B cell (primary cell): ENCODE data around the gene ARHGAP27. TPM values are rescaled to one million over a fixed set of nuclear protein-coding genes. Genes with fewer than 3 reads are reported as not detected.

Source experiments
- ATAC-seq: fragments of 200-7000 bp; cut with Tn5 transposase; one replicate; pipeline ENCODE4 v1.10.0; 2021; ENCODE audit warnings: low read depth, mild to moderate bottlenecking, moderate number of reproducible peaks, moderate library complexity
- CTCF ChIA-PET: fragments of 350-600 bp; sonication (Branson Sonifier 250); formaldehyde crosslinking; loops from one replicate; lab custom pipeline; 2021; ENCODE audit warnings: antibody characterized with exemption, inconsistent platforms; lab: Charles Lee
- POLR2A ChIA-PET: fragments of 350-600 bp; sonication (Branson Sonifier 250); formaldehyde crosslinking; loops from one replicate; lab custom pipeline; 2021; ENCODE audit warnings: antibody characterized with exemption; lab: Charles Lee
- DNase-seq: peaks from one replicate; pipeline ENCODE4 v3.0.0; 2013
- H2AFZ ChIP-seq: 2 replicates; pipeline ENCODE4 v1.6.1; 2012; ENCODE audit warnings: mild to moderate bottlenecking, low read depth, low read length; ENCODE audit not compliant: insufficient read depth, poor library complexity, severe bottlenecking
- H3K27ac ChIP-seq, 2 donors: 1 replicate in 1 of 2; 2 replicates in 1 of 2; pipeline ENCODE4 v1.5.1; 2012 to 2013; ENCODE audit warnings: low read length in 2 of 2, mild to moderate bottlenecking in 2 of 2, moderate library complexity in 1 of 2
- H3K27me3 ChIP-seq, 4 experiments: fragments of 200-600 bp in 1 of 4; sonication (generic) in 1 of 4; replicated peaks in 1 of 4; 1 replicate in 2 of 4; 2 replicates in 2 of 4; pipeline versions ENCODE4 v1.6.1 to v1.7.0; 2013 to 2016; ENCODE audit warnings: low read length in 3 of 4, mild to moderate bottlenecking in 2 of 4, mixed read lengths in 1 of 4, moderate library complexity in 1 of 4; ENCODE audit not compliant: insufficient read depth in 4 of 4, control insufficient read depth in 3 of 4; ENCODE audit errors: control extremely low read depth in 1 of 4
- H3K36me3 ChIP-seq, 2 experiments: replicated peaks in 1 of 2; 1 replicate in 1 of 2; 2 replicates in 1 of 2; pipeline versions ENCODE4 v1.6.1 to v1.7.1; 2013; ENCODE audit warnings: low read length in 1 of 2; ENCODE audit not compliant: insufficient read depth in 2 of 2, control insufficient read depth in 1 of 2; ENCODE audit errors: control extremely low read depth in 1 of 2, extremely low read depth in 1 of 2
- H3K4me1 ChIP-seq, 2 donors: fragments of 200-600 bp in 1 of 2; sonication (generic) in 1 of 2; 1 replicate in 1 of 2; 2 replicates in 1 of 2; pipeline versions ENCODE4 v1.5.1 to v1.6.1; 2013 to 2017; ENCODE audit warnings: low read length in 2 of 2; ENCODE audit not compliant: control insufficient read depth in 2 of 2, insufficient read depth in 2 of 2
- H3K4me2 ChIP-seq: replicated peaks from 2 replicates; pipeline ENCODE3; 2012; ENCODE audit warnings: mild to moderate bottlenecking, low read depth, low read length; ENCODE audit not compliant: poor library complexity, severe bottlenecking
- H3K4me3 ChIP-seq, 5 experiments: fragments of 200-600 bp in 1 of 5; sonication (generic) in 1 of 5; 1 replicate in 3 of 5; 2 replicates in 2 of 5; pipeline versions ENCODE4 v1.5.1 to v1.7.0; 2011 to 2016; ENCODE audit warnings: low read length in 4 of 5, mild to moderate bottlenecking in 4 of 5, low read depth in 2 of 5, control low read depth in 1 of 5, moderate library complexity in 1 of 5; ENCODE audit not compliant: insufficient read depth in 1 of 5; ENCODE audit errors: control extremely low read depth in 1 of 5, extremely low read depth in 1 of 5
- H3K79me2 ChIP-seq: fragments of 200-600 bp; sonication (generic); one replicate; pipeline ENCODE4 v1.6.0; 2016; ENCODE audit warnings: low read length; ENCODE audit not compliant: control insufficient read depth, insufficient read depth
- H3K9ac ChIP-seq: fragments of 200-600 bp; sonication (generic); 2 replicates; pipeline ENCODE4 v1.6.1; 2017; ENCODE audit warnings: mild to moderate bottlenecking, low read length, moderate library complexity
- H3K9me3 ChIP-seq, 3 donors: one replicate each; pipeline versions ENCODE4 v1.6.1 to v1.7.1; 2013; ENCODE audit warnings: low read length in 2 of 3; ENCODE audit not compliant: control insufficient read depth in 2 of 3, insufficient read depth in 1 of 3; ENCODE audit errors: control extremely low read depth in 1 of 3
- H4K20me1 ChIP-seq: 2 replicates; pipeline ENCODE4 v1.6.0; 2012; ENCODE audit warnings: mild to moderate bottlenecking, low read length; ENCODE audit not compliant: insufficient read depth, control insufficient read depth, poor library complexity, severe bottlenecking
- H3K27ac Mint-ChIP-seq: one replicate; pipeline ENCODE4 v1.8.0; 2021; ENCODE audit warnings: mixed read lengths
- H3K27me3 Mint-ChIP-seq: one replicate; pipeline ENCODE4 v1.8.0; 2021; ENCODE audit warnings: mixed read lengths
- H3K4me1 Mint-ChIP-seq: one replicate; pipeline ENCODE4 v1.8.0; 2021; ENCODE audit warnings: mixed read lengths
- H3K4me3 Mint-ChIP-seq: one replicate; pipeline ENCODE4 v1.8.0; 2021; ENCODE audit warnings: mixed read lengths
- H3K9me3 Mint-ChIP-seq: one replicate; pipeline ENCODE4 v1.8.0; 2022; ENCODE audit warnings: mixed read lengths; ENCODE audit not compliant: insufficient read depth
- CTCF ChIP-seq: fragments of 200-600 bp; IDR thresholded peaks from one replicate; pipeline ENCODE4 v1.8.0; 2022; ENCODE audit warnings: antibody characterized with exemption, mild to moderate bottlenecking
- EZH2 ChIP-seq: IDR thresholded peaks from 2 replicates; pipeline ENCODE4 v1.6.1; 2012; ENCODE audit warnings: borderline replicate concordance, low read depth, mild to moderate bottlenecking, moderate library complexity, low read length; ENCODE audit not compliant: insufficient read depth, poor library complexity, severe bottlenecking
- WGBS: methylation state at CpG from one replicate; pipeline ENCODE4 v1.1.5; 2013; ENCODE audit warnings: missing lambda C conversion rate; ENCODE audit not compliant: insufficient coverage; 5-methylcytosine and 5-hydroxymethylcytosine counted together
- intact Hi-C: fragments of 100-400 bp; cut with micrococcal nuclease; formaldehyde crosslinking; loops from one replicate; pipeline ENCODE4 v1.10.0; 2022
- polyA plus RNA-seq: library from polyadenylated mRNA; depleted of rRNA; stranded (reverse); fragments of >200 nt; gene quantifications from 2 replicates; pipeline ENCODE4 v1.2.3, GENCODE V29; 2012
- total RNA-seq, 2 donors: library from RNA; stranded (reverse); fragments of 120-200 nt in 1 of 2; gene quantifications; 1 replicate in 1 of 2; 2 replicates in 1 of 2; pipeline versions ENCODE4 v1.2.3 to v1.2.4, GENCODE V29; 2013 to 2022

The ARHGAP27 gene
- total and polyA plus RNA-seq, 2 donors (not counting 1 experiment from before 2014, with no cell fraction given): 159 to 227 TPM

- ChIA-PET CTCF (interaction anchor here (1.1 to 2.1 kb wide), 2 partner anchors 81 to 87 kb away, joined by 4 to 11 read pairs; no protein-coding TSS in a partner anchor), POLR2A (interaction anchor here (0.7 kb wide), 1 partner anchor 15 kb away, joined by 4 read pairs; no protein-coding TSS in a partner anchor)
- Mint-ChIP-seq H3K4me3 (no peak overlapping the region), H3K27me3 (peaks cover 44% of the 10 kb centered on the region), H3K4me1 (peaks cover 2% of the 10 kb centered on the region), H3K9me3 (peaks cover 3% of the 10 kb centered on the region), H3K27ac (no peak overlapping the region)
- Histone ChIP-seq H3K9ac (no peak overlapping the region), H2AFZ (no peak overlapping the region), H3K4me3 (no peak overlapping the region), H3K27ac (no peak overlapping the region), H3K27me3 (peaks cover 0 to 35% (median 6%) of the 10 kb centered on the region in 4 experiments), H3K79me2 (no peaks in the 10 kb centered on the region), H3K4me1 (no peaks in the 10 kb centered on the region), H3K36me3 (no peaks in the 10 kb centered on the region), H4K20me1 (no peaks in the 10 kb centered on the region), H3K4me2 (no peak overlapping the region), H3K9me3 (peaks cover 0 to 20% (median 12%) of the 10 kb centered on the region in 3 donors)
- TF ChIP-seq CTCF (no peak), EZH2 (no peak)
- DNase-seq: no peak
- 56% methylated on average over 10 of the region's 17 CpGs for WGBS
- ATAC-seq: no peak
- intact Hi-C loops: no loop called here
Measured at GRCh38 chr17:45364531-45365390, 67.9 kb downstream of the ARHGAP27 start.

DNA sequence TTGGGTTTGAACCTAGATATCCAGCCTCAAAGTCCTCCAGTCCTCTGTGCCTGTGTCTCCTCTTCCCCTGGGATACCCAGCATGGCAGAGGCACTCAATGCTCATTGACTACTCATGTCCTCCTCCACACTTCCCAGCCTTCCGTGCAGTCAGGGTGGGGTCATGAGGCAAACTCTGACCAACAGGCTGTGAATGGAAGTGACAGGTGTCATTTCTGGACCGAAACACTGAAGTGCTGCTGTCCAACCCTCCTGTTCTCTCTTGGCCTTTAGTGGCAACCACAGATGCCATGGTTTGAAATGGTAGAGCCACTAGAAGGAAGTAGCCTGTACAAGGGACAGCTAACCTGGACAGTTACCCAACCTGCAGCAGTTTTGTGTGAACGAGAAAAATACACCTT lies 69.2 kb downstream of the ARHGAP27 start:
- no peaks in the 10 kb centered on the region for H3K36me3 ChIP-seq
- no peak overlapping the region for H3K9ac ChIP-seq
- no peak overlapping the region for H3K4me3 Mint-ChIP-seq
- no peak overlapping the region for H3K27ac Mint-ChIP-seq
- no peak overlapping the region for H3K27ac ChIP-seq
- H3K9me3 ChIP-seq: peaks cover 0 to 20% (median 12%) of the 10 kb centered on the region in 3 donors
- peaks cover 0 to 35% (median 6%) of the 10 kb centered on the region in 4 experiments for H3K27me3 ChIP-seq
- no peak for DNase-seq
- H3K4me1 Mint-ChIP-seq: no peaks in the 10 kb centered on the region
- ATAC-seq: no peak
- peaks cover 3% of the 10 kb centered on the region for H3K9me3 Mint-ChIP-seq
- peaks cover 47% of the 10 kb centered on the region for H3K27me3 Mint-ChIP-seq
- H2AFZ ChIP-seq: no peak overlapping the region
- ChIA-PET POLR2A (no interaction called here), CTCF (interaction anchor here (0.8 to 2.1 kb wide), 3 partner anchors 17 to 86 kb away, joined by 3 to 11 read pairs (median 4); no protein-coding TSS in a partner anchor)
- no peaks in the 10 kb centered on the region for H3K79me2 ChIP-seq
- no peak overlapping the region for H3K4me2 ChIP-seq
- no peaks in the 10 kb centered on the region for H3K4me1 ChIP-seq
- H4K20me1 ChIP-seq: no peaks in the 10 kb centered on the region
- TF ChIP-seq EZH2 (no peak), CTCF (no peak)
- WGBS: 93% methylated on average over 2 of the region's 3 CpGs
- H3K4me3 ChIP-seq: no peak overlapping the region
- intact Hi-C loops: no loop called here
